ENCODE results near the gene SYVN1. TPM values are rescaled to one million over a fixed set of nuclear protein-coding genes. Genes with fewer than 3 reads are reported as not detected.

The SYVN1 gene
- total and polyA plus RNA-seq, 10 of the 15 experiments (the other 5 are each of a cell fraction or from before 2014, with no cell fraction given) = 0.79 to 63.6 (median 20.1) TPM

DNA sequence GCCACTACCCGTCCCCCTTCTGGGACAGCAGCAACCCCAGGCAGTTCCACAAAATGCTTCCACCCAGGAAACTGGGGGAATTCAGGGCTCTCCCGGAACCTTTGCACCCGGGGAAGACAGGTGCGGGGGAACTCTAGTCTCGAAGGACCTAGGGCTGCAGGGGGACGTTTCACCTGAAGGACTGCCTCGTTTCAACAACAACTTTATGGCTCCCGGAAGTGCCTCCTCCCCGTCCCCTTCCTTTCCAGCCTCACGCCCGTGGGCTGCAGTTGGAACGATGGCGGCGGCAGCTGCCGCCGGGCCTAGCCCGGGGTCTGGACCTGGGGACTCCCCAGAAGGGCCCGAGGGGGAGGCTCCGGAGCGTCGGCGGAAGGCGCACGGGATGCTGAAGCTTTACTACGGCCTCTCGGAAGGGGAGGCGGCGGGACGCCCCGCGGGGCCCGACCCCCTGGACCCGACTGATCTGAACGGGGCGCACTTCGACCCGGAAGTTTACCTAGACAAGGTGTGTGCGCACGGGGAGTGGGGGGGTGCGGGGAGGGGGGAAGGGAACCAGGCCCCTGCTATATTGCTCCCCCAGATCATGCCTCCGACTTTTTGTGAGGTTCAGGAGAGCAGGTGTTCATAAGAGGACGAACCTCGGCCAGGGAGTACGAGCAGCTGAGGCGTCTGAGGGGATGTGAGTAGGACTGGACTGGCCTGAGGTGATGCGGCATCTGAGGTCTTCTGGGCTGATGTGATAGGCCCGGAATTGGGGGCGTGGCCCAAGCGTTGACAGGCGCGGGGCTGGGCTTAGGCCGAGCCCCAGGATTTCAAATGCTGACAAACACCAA, 38.1 kb downstream of the SYVN1 start, which contains the start of gene VPS51 (continued):
- TF ChIP-seq, protein P1, sequence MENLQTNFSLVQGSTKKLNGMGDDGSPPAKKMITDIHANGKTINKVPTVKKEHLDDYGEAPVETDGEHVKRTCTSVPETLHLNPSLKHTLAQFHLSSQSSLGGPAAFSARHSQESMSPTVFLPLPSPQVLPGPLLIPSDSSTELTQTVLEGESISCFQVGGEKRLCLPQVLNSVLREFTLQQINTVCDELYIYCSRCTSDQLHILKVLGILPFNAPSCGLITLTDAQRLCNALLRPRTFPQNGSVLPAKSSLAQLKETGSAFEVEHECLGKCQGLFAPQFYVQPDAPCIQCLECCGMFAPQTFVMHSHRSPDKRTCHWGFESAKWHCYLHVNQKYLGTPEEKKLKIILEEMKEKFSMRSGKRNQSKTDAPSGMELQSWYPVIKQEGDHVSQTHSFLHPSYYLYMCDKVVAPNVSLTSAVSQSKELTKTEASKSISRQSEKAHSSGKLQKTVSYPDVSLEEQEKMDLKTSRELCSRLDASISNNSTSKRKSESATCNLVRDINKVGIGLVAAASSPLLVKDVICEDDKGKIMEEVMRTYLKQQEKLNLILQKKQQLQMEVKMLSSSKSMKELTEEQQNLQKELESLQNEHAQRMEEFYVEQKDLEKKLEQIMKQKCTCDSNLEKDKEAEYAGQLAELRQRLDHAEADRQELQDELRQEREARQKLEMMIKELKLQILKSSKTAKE (IDR thresholded peaks at IDR 0.05; ENCODE audit: low read depth, poor library complexity, severe bottlenecking) = peak; percentile 66
- TF ChIP-seq CBX3 (IDR thresholded peaks at IDR 0.05; ENCODE audit: borderline replicate concordance, low read depth) (no peak), MTA3 (IDR thresholded peaks at IDR 0.05; ENCODE audit: borderline replicate concordance, low read length) (peak; percentile 96; the same call in 1 of the 2 replicates), LARP7 (IDR thresholded peaks at IDR 0.05) (peak; percentile 90; the same call in 1 of the 2 replicates), SIN3A (IDR thresholded peaks at IDR 0.05; ENCODE audit: low read depth, low read length) (peak; percentile 92), RAD21 (IDR thresholded peaks at IDR 0.05; ENCODE audit: insufficient read depth, low read depth, low read length) (peak; percentile 11; the same call in 1 of the 2 replicates), SUPT20H (IDR thresholded peaks at IDR 0.05; ENCODE audit: borderline replicate concordance, control insufficient read depth, low read depth, low read length) (no peak), IRF4 (IDR thresholded peaks at IDR 0.05; ENCODE audit: low read depth, low read length) (peak; percentile 93), TCF12 (IDR thresholded peaks at IDR 0.05; ENCODE audit: low read depth, low read length) (peak; percentile 87), RELA (IDR thresholded peaks at IDR 0.05; ENCODE audit: borderline replicate concordance, partially characterized antibody) (peak; percentile 94), MYB (IDR thresholded peaks at IDR 0.05; ENCODE audit: borderline replicate concordance, low read depth, low read length) (peak; percentile 80; the same call in 1 of the 2 replicates), PAX8 (IDR thresholded peaks at IDR 0.05) (no peak), HDAC2 (IDR thresholded peaks at IDR 0.05) (no peak), ZNF274 (IDR thresholded peaks at IDR 0.05; ENCODE audit: insufficient read depth, insufficient read length) (no peak)
- TF ChIP-seq, protein P2, sequence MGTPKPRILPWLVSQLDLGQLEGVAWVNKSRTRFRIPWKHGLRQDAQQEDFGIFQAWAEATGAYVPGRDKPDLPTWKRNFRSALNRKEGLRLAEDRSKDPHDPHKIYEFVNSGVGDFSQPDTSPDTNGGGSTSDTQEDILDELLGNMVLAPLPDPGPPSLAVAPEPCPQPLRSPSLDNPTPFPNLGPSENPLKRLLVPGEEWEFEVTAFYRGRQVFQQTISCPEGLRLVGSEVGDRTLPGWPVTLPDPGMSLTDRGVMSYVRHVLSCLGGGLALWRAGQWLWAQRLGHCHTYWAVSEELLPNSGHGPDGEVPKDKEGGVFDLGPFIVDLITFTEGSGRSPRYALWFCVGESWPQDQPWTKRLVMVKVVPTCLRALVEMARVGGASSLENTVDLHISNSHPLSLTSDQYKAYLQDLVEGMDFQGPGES (IDR thresholded peaks at IDR 0.05) = peak; percentile 73
- TF ChIP-seq, protein P3, sequence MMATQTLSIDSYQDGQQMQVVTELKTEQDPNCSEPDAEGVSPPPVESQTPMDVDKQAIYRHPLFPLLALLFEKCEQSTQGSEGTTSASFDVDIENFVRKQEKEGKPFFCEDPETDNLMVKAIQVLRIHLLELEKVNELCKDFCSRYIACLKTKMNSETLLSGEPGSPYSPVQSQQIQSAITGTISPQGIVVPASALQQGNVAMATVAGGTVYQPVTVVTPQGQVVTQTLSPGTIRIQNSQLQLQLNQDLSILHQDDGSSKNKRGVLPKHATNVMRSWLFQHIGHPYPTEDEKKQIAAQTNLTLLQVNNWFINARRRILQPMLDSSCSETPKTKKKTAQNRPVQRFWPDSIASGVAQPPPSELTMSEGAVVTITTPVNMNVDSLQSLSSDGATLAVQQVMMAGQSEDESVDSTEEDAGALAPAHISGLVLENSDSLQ (IDR thresholded peaks at IDR 0.05) = peak; percentile 77; the same call in 1 of the 2 replicates
- TF ChIP-seq, protein P4, sequence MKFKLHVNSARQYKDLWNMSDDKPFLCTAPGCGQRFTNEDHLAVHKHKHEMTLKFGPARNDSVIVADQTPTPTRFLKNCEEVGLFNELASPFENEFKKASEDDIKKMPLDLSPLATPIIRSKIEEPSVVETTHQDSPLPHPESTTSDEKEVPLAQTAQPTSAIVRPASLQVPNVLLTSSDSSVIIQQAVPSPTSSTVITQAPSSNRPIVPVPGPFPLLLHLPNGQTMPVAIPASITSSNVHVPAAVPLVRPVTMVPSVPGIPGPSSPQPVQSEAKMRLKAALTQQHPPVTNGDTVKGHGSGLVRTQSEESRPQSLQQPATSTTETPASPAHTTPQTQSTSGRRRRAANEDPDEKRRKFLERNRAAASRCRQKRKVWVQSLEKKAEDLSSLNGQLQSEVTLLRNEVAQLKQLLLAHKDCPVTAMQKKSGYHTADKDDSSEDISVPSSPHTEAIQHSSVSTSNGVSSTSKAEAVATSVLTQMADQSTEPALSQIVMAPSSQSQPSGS (IDR thresholded peaks at IDR 0.05; ENCODE audit: low read length) = no peak
- TF ChIP-seq, protein P5, sequence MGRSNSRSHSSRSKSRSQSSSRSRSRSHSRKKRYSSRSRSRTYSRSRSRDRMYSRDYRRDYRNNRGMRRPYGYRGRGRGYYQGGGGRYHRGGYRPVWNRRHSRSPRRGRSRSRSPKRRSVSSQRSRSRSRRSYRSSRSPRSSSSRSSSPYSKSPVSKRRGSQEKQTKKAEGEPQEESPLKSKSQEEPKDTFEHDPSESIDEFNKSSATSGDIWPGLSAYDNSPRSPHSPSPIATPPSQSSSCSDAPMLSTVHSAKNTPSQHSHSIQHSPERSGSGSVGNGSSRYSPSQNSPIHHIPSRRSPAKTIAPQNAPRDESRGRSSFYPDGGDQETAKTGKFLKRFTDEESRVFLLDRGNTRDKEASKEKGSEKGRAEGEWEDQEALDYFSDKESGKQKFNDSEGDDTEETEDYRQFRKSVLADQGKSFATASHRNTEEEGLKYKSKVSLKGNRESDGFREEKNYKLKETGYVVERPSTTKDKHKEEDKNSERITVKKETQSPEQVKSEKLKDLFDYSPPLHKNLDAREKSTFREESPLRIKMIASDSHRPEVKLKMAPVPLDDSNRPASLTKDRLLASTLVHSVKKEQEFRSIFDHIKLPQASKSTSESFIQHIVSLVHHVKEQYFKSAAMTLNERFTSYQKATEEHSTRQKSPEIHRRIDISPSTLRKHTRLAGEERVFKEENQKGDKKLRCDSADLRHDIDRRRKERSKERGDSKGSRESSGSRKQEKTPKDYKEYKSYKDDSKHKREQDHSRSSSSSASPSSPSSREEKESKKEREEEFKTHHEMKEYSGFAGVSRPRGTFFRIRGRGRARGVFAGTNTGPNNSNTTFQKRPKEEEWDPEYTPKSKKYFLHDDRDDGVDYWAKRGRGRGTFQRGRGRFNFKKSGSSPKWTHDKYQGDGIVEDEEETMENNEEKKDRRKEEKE (IDR thresholded peaks at IDR 0.05) = no peak
